H9 (cell line): ENCODE measurements around the gene BRSK1. TPM values are rescaled to one million over a fixed set of nuclear protein-coding genes. Genes with fewer than 3 reads are reported as not detected.

Source experiments
- DNase-seq: peaks from one replicate; pipeline ENCODE4 v3.0.0-alpha.2; 2017
- H2AFZ ChIP-seq: one replicate; pipeline ENCODE4 v1.6.1; 2013; ENCODE audit warnings: mild to moderate bottlenecking, low read length, control low read depth, moderate library complexity
- H2AK5ac ChIP-seq: 2 replicates; pipeline ENCODE4 v1.6.1; 2013; ENCODE audit warnings: low read length, control low read depth, mixed read lengths; ENCODE audit not compliant: insufficient read length
- H2BK120ac ChIP-seq: one replicate; pipeline ENCODE4 v1.6.1; 2013; ENCODE audit warnings: low read depth, mild to moderate bottlenecking, low read length, control low read depth, inconsistent platforms; ENCODE audit not compliant: poor library complexity, severe bottlenecking
- H2BK12ac ChIP-seq: 2 replicates; pipeline ENCODE4 v1.6.1; 2013; ENCODE audit warnings: low read length, control low read depth, mixed read lengths, low read depth; ENCODE audit not compliant: insufficient read length
- H2BK15ac ChIP-seq: 2 replicates; pipeline ENCODE4 v1.6.1; 2013; ENCODE audit warnings: low read depth, low read length, control low read depth
- H2BK20ac ChIP-seq: one replicate; pipeline ENCODE4 v1.6.1; 2013; ENCODE audit warnings: low read depth, mild to moderate bottlenecking, low read length, control low read depth, inconsistent platforms; ENCODE audit not compliant: poor library complexity, severe bottlenecking
- H2BK5ac ChIP-seq: 2 replicates; pipeline ENCODE4 v1.6.1; 2013; ENCODE audit warnings: low read length, control low read depth, mixed read lengths; ENCODE audit not compliant: insufficient read length
- H3K14ac ChIP-seq: 2 replicates; pipeline ENCODE4 v1.6.1; 2013; ENCODE audit warnings: low read length, control low read depth; ENCODE audit not compliant: insufficient read depth
- H3K18ac ChIP-seq: 2 replicates; pipeline ENCODE4 v1.6.1; 2013; ENCODE audit warnings: low read depth, mild to moderate bottlenecking, mixed read lengths, low read length, control low read depth; ENCODE audit not compliant: insufficient read length
- H3K23ac ChIP-seq: 2 replicates; pipeline ENCODE4 v1.6.1; 2013; ENCODE audit warnings: low read length, control low read depth, mixed read lengths, low read depth; ENCODE audit not compliant: insufficient read length
- H3K23me2 ChIP-seq: 2 replicates; pipeline ENCODE4 v1.6.1; 2013; ENCODE audit warnings: low read depth, mild to moderate bottlenecking, mixed read lengths, low read length, control low read depth; ENCODE audit not compliant: insufficient read length, poor library complexity, severe bottlenecking
- H3K27ac ChIP-seq: 2 replicates; pipeline ENCODE4 v1.5.1; 2013; ENCODE audit warnings: low read length, control low read depth, mixed read lengths, low read depth; ENCODE audit not compliant: insufficient read length
- H3K27me3 ChIP-seq: 2 replicates; pipeline ENCODE4 v1.6.1; 2013; ENCODE audit warnings: low read length, control low read depth, inconsistent platforms; ENCODE audit not compliant: insufficient read depth
- H3K4ac ChIP-seq: 2 replicates; pipeline ENCODE4 v1.6.1; 2013; ENCODE audit warnings: low read depth, mild to moderate bottlenecking, control low read depth, inconsistent platforms, low read length, moderate library complexity
- H3K4me1 ChIP-seq: 2 replicates; pipeline ENCODE4 v1.6.1; 2013; ENCODE audit warnings: low read length, control low read depth, inconsistent platforms; ENCODE audit not compliant: insufficient read depth
- H3K4me2 ChIP-seq: 2 replicates; pipeline ENCODE4 v1.6.1; 2013; ENCODE audit warnings: low read length, control low read depth, mixed read lengths; ENCODE audit not compliant: insufficient read length, insufficient read depth
- H3K56ac ChIP-seq: 2 replicates; pipeline ENCODE4 v1.6.1; 2013; ENCODE audit warnings: low read depth, mild to moderate bottlenecking, mixed read lengths, low read length, control low read depth; ENCODE audit not compliant: insufficient read length
- H3K79me1 ChIP-seq: 2 replicates; pipeline ENCODE4 v1.6.1; 2013; ENCODE audit warnings: low read depth, mild to moderate bottlenecking, moderate library complexity, low read length, control low read depth, inconsistent platforms; ENCODE audit not compliant: insufficient read depth, poor library complexity, severe bottlenecking
- H3K79me2 ChIP-seq: 2 replicates; pipeline ENCODE4 v1.6.1; 2013; ENCODE audit warnings: low read length, control low read depth, inconsistent platforms; ENCODE audit not compliant: insufficient read depth
- H3K9ac ChIP-seq: 2 replicates; pipeline ENCODE4 v1.6.1; 2013; ENCODE audit warnings: low read length, control low read depth, mixed read lengths; ENCODE audit not compliant: insufficient read length; ENCODE audit errors: extremely low read depth
- H3K9me3 ChIP-seq: one replicate; pipeline ENCODE4 v1.6.1; 2013; ENCODE audit warnings: low read depth, low read length, inconsistent platforms; ENCODE audit not compliant: control insufficient read depth
- H3T11ph ChIP-seq: one replicate; pipeline ENCODE4 v1.6.1; 2013; ENCODE audit warnings: mild to moderate bottlenecking, low read length, control low read depth, inconsistent platforms
- H4K20me1 ChIP-seq: one replicate; pipeline ENCODE4 v1.6.1; 2013; ENCODE audit not compliant: control insufficient read depth, insufficient read length, insufficient read depth
- H4K5ac ChIP-seq: 2 replicates; pipeline ENCODE4 v1.6.1; 2013; ENCODE audit warnings: low read depth, mild to moderate bottlenecking, mixed read lengths, low read length, control low read depth; ENCODE audit not compliant: insufficient read length
- H4K8ac ChIP-seq: replicated peaks from 2 replicates; pipeline ENCODE4 v1.6.1; 2013; ENCODE audit warnings: low read length, control low read depth, mixed read lengths, low read depth; ENCODE audit not compliant: insufficient read length
- H4K91ac ChIP-seq: 2 replicates; pipeline ENCODE4 v1.6.1; 2013; ENCODE audit warnings: low read depth, mild to moderate bottlenecking, moderate library complexity, mixed read lengths, low read length, control low read depth; ENCODE audit not compliant: insufficient read length
- H3K27ac Mint-ChIP-seq, 3 experiments: 2 replicates in 2 of 3; 3 replicates in 1 of 3; pipeline ENCODE4 v1.8.0; 2020 to 2021; ENCODE audit warnings: mixed read lengths in 3 of 3, mild to moderate bottlenecking in 1 of 3, moderate library complexity in 1 of 3
- H3K27me3 Mint-ChIP-seq: 2 replicates; pipeline ENCODE4 v1.8.0; 2021; ENCODE audit warnings: low read depth, mild to moderate bottlenecking, moderate library complexity, mixed read lengths
- H3K36me3 Mint-ChIP-seq, 3 experiments: 2 replicates in 2 of 3; 3 replicates in 1 of 3; pipeline ENCODE4 v1.8.0; 2020 to 2021; ENCODE audit warnings: low read depth in 3 of 3, mixed read lengths in 3 of 3; ENCODE audit not compliant: insufficient read depth in 1 of 3
- H3K4me1 Mint-ChIP-seq, 2 experiments: 2 replicates each; pipeline ENCODE4 v1.8.0; 2020; ENCODE audit warnings: mixed read lengths in 2 of 2
- H3K4me3 Mint-ChIP-seq, 2 experiments: 2 replicates in 1 of 2; 3 replicates in 1 of 2; pipeline ENCODE4 v1.8.0; 2020 to 2021; ENCODE audit warnings: mild to moderate bottlenecking in 2 of 2, mixed read lengths in 2 of 2, moderate library complexity in 1 of 2
- H3K9me3 Mint-ChIP-seq, 2 experiments: 2 replicates in 1 of 2; 3 replicates in 1 of 2; pipeline ENCODE4 v1.8.0; 2020; ENCODE audit warnings: mild to moderate bottlenecking in 2 of 2, mixed read lengths in 2 of 2, moderate library complexity in 1 of 2
- CTCF ChIP-seq: fragments of 200-600 bp; sonication (generic); conservative IDR thresholded peaks from 3 replicates; pipeline ENCODE4 v1.8.0; 2021; ENCODE audit warnings: antibody characterized with exemption, mild to moderate bottlenecking
- WGBS: extraction: QIAGEN DNeasy Blood & Tissue Kit; methylation state at CpG from one replicate; pipeline ENCODE4 v1.1.7; 2013; ENCODE audit warnings: missing lambda C conversion rate, low lambda C conversion rate, mixed read lengths; ENCODE audit not compliant: insufficient read length; ENCODE audit errors: extremely low coverage; 5-methylcytosine and 5-hydroxymethylcytosine counted together
- total RNA-seq: library from RNA; stranded (reverse); gene quantifications from 2 replicates; pipeline ENCODE4 v1.2.1, GENCODE V29; 2021

Gene BRSK1
- total RNA-seq, 1 experiment from 2014 or later = 43.5 TPM

GRCh38 chr19:55321466-55322137, 37.8 kb downstream of the BRSK1 start:
- H3K27ac ChIP-seq = no peak overlapping the region
- no CpG with 5 or more reads among the region's 9 CpGs for WGBS
- H3K27me3 Mint-ChIP-seq = peaks cover 23% of the 10 kb centered on the region
- H4K20me1 ChIP-seq = no peaks in the 10 kb centered on the region
- H2BK120ac ChIP-seq = no peak overlapping the region
- no peak overlapping the region for H3K14ac ChIP-seq
- H4K5ac ChIP-seq = no peak overlapping the region
- H3K27ac Mint-ChIP-seq = no peak overlapping the region
- H3K79me1 ChIP-seq = no peaks in the 10 kb centered on the region
- no peak overlapping the region for H2AK5ac ChIP-seq
- H3K4me1 ChIP-seq = no peaks in the 10 kb centered on the region
- no peaks in the 10 kb centered on the region for H3K79me2 ChIP-seq
- H3K18ac ChIP-seq = no peak overlapping the region
- H4K8ac ChIP-seq = no peak overlapping the region
- no peak overlapping the region for H2BK15ac ChIP-seq
- H3K56ac ChIP-seq = no peak overlapping the region
- peaks cover 21 to 36% of the 10 kb centered on the region in 2 experiments for H3K4me1 Mint-ChIP-seq
- H2BK5ac ChIP-seq = no peak overlapping the region
- H3K4me3 Mint-ChIP-seq = no peak overlapping the region; a peak in 1 of 5 replicates
- H3K4me2 ChIP-seq = no peak overlapping the region
- no peak for DNase-seq
- H3K36me3 Mint-ChIP-seq = no peaks in the 10 kb centered on the region
- H3K4ac ChIP-seq = no peak overlapping the region
- H3K23me2 ChIP-seq = no peaks in the 10 kb centered on the region
- H3K9me3 Mint-ChIP-seq = no peaks in the 10 kb centered on the region; a peak in 1 of 5 replicates
- H3K9ac ChIP-seq = no peak overlapping the region
- no peaks in the 10 kb centered on the region for H3K9me3 ChIP-seq
- no peak overlapping the region for H3K23ac ChIP-seq
- no peak overlapping the region for H2BK20ac ChIP-seq
- H3T11ph ChIP-seq = no peak overlapping the region
- no peak for TF ChIP-seq CTCF
- H2BK12ac ChIP-seq = no peak overlapping the region
- H2AFZ ChIP-seq = no peak overlapping the region
- H4K91ac ChIP-seq = no peak overlapping the region
- no peaks in the 10 kb centered on the region; the same call in 1 of the 2 replicates for H3K27me3 ChIP-seq
